Measurements from ENCODE around the gene CSF1R.
"Not testable (repeated sequence)": the region's sequence is repeated elsewhere in the genome, so short reads cannot be mapped to it uniquely, and the experiment has no call there.

CSF1R gene

GRCh38 chr5:150035139-150035895 lies 51.0 kb downstream of the CSF1R start:
- in situ Hi-C loops (cut with MboI; ENCODE audit: low pct_unique_long_range_greater_than_20kb, low sequenced_read_pairs, unreplicated experiment): no loop called here
- no peak for DNase-seq (ENCODE audit: low spot score)
- TF ChIP-seq, protein P1, sequence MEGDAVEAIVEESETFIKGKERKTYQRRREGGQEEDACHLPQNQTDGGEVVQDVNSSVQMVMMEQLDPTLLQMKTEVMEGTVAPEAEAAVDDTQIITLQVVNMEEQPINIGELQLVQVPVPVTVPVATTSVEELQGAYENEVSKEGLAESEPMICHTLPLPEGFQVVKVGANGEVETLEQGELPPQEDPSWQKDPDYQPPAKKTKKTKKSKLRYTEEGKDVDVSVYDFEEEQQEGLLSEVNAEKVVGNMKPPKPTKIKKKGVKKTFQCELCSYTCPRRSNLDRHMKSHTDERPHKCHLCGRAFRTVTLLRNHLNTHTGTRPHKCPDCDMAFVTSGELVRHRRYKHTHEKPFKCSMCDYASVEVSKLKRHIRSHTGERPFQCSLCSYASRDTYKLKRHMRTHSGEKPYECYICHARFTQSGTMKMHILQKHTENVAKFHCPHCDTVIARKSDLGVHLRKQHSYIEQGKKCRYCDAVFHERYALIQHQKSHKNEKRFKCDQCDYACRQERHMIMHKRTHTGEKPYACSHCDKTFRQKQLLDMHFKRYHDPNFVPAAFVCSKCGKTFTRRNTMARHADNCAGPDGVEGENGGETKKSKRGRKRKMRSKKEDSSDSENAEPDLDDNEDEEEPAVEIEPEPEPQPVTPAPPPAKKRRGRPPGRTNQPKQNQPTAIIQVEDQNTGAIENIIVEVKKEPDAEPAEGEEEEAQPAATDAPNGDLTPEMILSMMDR (IDR thresholded peaks at IDR 0.05; ENCODE audit: extremely low read depth, insufficient read depth, missing control alignments): no peak

DNA sequence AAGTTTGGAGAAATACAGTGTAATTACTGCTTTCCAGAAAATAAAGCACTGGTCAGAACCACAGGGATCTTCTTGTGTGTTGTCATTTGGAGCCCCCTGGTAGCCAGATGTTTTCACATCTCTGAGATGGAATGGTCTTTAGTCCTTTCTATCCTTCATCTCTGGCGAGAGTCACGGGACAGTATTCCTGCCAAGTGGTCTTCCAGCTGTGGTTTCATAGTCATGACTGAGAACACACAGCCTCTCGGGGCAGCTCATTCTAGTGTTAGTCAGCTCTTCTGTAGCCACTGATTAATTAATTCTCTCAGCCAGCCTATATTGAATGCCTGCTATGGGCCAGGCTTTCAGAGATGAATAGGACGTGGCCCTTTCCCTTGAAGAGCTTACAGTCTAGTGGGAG lies 51.7 kb downstream of the CSF1R start:
- TF ChIP-seq, protein P1 (IDR thresholded peaks at IDR 0.05; ENCODE audit: extremely low read depth, insufficient read depth, missing control alignments): no peak
- in situ Hi-C loops (cut with MboI; ENCODE audit: low pct_unique_long_range_greater_than_20kb, low sequenced_read_pairs, unreplicated experiment): no loop called here
- no peak for DNase-seq (ENCODE audit: low spot score)

DNA sequence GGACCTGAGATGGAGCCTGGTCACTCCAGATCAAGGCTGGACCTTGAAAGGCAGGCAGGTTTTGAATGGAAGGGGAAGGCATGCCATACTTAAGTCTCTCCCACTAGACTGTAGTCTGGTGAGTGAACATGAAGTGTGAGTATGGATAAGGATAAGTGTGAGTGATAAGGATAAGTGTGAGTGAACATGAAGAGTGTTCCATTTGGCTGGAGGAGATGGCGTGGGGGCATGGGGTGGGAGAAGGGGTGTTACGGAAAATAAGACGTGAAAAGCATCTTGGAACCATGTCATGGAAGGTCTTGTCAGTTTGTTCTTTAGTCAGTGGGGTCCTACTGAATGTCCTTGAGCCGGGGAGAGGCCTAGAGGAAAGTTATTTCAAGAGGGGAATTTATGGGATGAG lies 53.0 kb downstream of the CSF1R start:
- in situ Hi-C loops (cut with MboI; ENCODE audit: low pct_unique_long_range_greater_than_20kb, low sequenced_read_pairs, unreplicated experiment): no loop called here
- TF ChIP-seq, protein P1 (IDR thresholded peaks at IDR 0.05; ENCODE audit: extremely low read depth, insufficient read depth, missing control alignments): no peak
- DNase-seq (ENCODE audit: low spot score): no peak

- in situ Hi-C loops (cut with MboI; ENCODE audit: low pct_unique_long_range_greater_than_20kb, low sequenced_read_pairs, unreplicated experiment); DNase-seq (ENCODE audit: low spot score): not testable (repeated sequence)
These were observed 58.3 kb downstream of the CSF1R start for GRCh38 chr5:150028047-150028446.

DNA sequence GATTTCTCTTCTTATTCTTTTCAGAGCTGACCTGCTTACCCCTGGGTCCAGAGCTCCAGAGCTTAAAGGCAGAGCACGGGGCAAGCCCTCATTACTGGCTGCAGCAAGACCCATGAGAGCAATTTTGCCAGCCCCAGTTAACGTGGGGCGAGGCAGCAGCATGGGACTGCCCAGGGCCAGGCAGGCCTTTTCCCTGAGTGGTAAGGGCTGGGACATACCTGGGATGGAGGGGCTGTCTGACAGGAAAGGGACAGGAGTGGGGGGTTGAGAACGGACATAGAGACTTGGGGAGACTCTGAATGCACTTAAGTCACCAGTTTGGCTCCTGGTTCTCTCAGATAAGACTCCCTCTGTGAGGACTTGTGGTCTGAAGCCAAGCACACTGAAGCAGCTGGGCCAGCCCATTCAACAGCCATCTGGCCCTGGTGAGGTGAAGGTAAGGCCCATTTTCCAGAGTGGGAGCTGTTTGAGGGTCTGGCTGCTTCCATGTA lies 59.6 kb downstream of the CSF1R start:
- TF ChIP-seq, protein P1 (IDR thresholded peaks at IDR 0.05; ENCODE audit: extremely low read depth, insufficient read depth, missing control alignments): no peak
- DNase-seq (ENCODE audit: low spot score): no peak
- in situ Hi-C loops (cut with MboI; ENCODE audit: low pct_unique_long_range_greater_than_20kb, low sequenced_read_pairs, unreplicated experiment): no loop called here

- in situ Hi-C loops (cut with MboI; ENCODE audit: low pct_unique_long_range_greater_than_20kb, low sequenced_read_pairs, unreplicated experiment): no loop called here
- DNase-seq (ENCODE audit: low spot score): no peak
- TF ChIP-seq, protein P1 (IDR thresholded peaks at IDR 0.05; ENCODE audit: extremely low read depth, insufficient read depth, missing control alignments): peak; percentile 18
These were observed 61.9 kb downstream of the CSF1R start for GRCh38 chr5:150024346-150024984.

DNA sequence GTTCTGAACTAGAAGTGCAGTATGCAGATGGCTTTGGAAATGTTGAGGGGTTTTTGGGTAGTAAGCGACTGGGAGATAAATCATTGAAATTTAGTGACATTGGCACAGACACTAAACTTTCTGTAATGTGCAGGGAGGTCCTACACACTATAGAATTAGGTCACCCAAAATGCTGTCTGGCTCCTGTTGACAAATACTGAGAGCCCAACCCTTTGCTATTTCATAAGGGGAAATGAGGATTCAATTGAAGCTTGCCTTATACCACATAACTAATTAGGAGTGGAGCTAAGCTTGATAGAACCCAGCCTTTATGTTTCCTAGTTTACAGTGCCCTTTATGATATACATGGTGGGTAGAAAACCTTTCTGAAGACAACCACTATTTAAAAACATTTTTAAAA lies 63.2 kb downstream of the CSF1R start:
- TF ChIP-seq, protein P1 (IDR thresholded peaks at IDR 0.05; ENCODE audit: extremely low read depth, insufficient read depth, missing control alignments): no peak
- DNase-seq (ENCODE audit: low spot score): no peak
- in situ Hi-C loops (cut with MboI; ENCODE audit: low pct_unique_long_range_greater_than_20kb, low sequenced_read_pairs, unreplicated experiment): no loop called here

Data from GM13977 (cell line).